ENCODE measurements around the gene TNFRSF8. TPM values are rescaled to one million over a fixed set of nuclear protein-coding genes. Genes with fewer than 3 reads are reported as not detected.

TNFRSF8 gene
- total RNA-seq, 2 donors from 2014 or later = 3.0 to 6.0 TPM

- Histone ChIP-seq H3K27ac (peak overlapping the region; percentile 79 to 81), H3K27me3 (no peaks in the 10 kb centered on the region), H3K9me3 (no peaks in the 10 kb centered on the region), H3K4me1 (peaks cover 0 to 97% of the 10 kb centered on the region in 2 donors), H3K36me3 (no peaks in the 10 kb centered on the region), H3K4me3 (no peak overlapping the region)
- TF ChIP-seq CTCF (IDR thresholded peaks at IDR 0.05) = no peak
- no peak for DNase-seq (ENCODE audit: low spot score)
These were observed 120.1 kb downstream of the TNFRSF8 start for GRCh38 chr1:12183095-12183794.

GRCh38 chr1:12184008-12184681 lies 121.0 kb downstream of the TNFRSF8 start:
- TF ChIP-seq CTCF (IDR thresholded peaks at IDR 0.05) = peak in 1 of 2 donors; percentile 43
- Histone ChIP-seq H3K4me3 (peak overlapping the region in 1 of 2 donors; percentile 14), H3K4me1 (peaks cover 0 to 97% of the 10 kb centered on the region in 2 donors), H3K36me3 (no peaks in the 10 kb centered on the region), H3K27ac (peak overlapping the region; percentile 79 to 81), H3K27me3 (no peaks in the 10 kb centered on the region), H3K9me3 (no peaks in the 10 kb centered on the region)
- DNase-seq (ENCODE audit: low spot score) = peak; percentile 91

GRCh38 chr1:12185036-12185917 lies 122.2 kb downstream of the TNFRSF8 start:
- Histone ChIP-seq H3K4me3 (peak overlapping the region in 1 of 2 donors; percentile 14), H3K9me3 (no peaks in the 10 kb centered on the region), H3K36me3 (no peaks in the 10 kb centered on the region), H3K27ac (peak overlapping the region; percentile 79 to 81), H3K4me1 (peaks cover 0 to 87% of the 10 kb centered on the region in 2 donors), H3K27me3 (no peaks in the 10 kb centered on the region)
- DNase-seq (ENCODE audit: low spot score) = no peak
- no peak for TF ChIP-seq CTCF (IDR thresholded peaks at IDR 0.05)

- Histone ChIP-seq H3K27ac (peak overlapping the region; percentile 79 to 81), H3K4me3 (no peak overlapping the region)
These were observed 123.0 kb downstream of the TNFRSF8 start for GRCh38 chr1:12185918-12186678.

More at GRCh38 chr1:12185918-12186678, 123.0 kb downstream of the TNFRSF8 start:
- DNase-seq (ENCODE audit: low spot score) = no peak
- Histone ChIP-seq H3K27me3 (no peaks in the 10 kb centered on the region), H3K9me3 (no peaks in the 10 kb centered on the region), H3K4me1 (peaks cover 0 to 78% of the 10 kb centered on the region in 2 donors), H3K36me3 (peaks cover 3% of the 10 kb centered on the region)
- no peak for TF ChIP-seq CTCF (IDR thresholded peaks at IDR 0.05)
